Measurements from ENCODE around the gene MAP7D1. TPM values are rescaled to one million over a fixed set of nuclear protein-coding genes. Genes with fewer than 3 reads are reported as not detected.

Gene MAP7D1
- total and polyA plus RNA-seq, 2 of the 13 experiments (the other 11 are each of a cell fraction or from before 2014, with no cell fraction given) = 5.6 to 7.2 TPM

DNA sequence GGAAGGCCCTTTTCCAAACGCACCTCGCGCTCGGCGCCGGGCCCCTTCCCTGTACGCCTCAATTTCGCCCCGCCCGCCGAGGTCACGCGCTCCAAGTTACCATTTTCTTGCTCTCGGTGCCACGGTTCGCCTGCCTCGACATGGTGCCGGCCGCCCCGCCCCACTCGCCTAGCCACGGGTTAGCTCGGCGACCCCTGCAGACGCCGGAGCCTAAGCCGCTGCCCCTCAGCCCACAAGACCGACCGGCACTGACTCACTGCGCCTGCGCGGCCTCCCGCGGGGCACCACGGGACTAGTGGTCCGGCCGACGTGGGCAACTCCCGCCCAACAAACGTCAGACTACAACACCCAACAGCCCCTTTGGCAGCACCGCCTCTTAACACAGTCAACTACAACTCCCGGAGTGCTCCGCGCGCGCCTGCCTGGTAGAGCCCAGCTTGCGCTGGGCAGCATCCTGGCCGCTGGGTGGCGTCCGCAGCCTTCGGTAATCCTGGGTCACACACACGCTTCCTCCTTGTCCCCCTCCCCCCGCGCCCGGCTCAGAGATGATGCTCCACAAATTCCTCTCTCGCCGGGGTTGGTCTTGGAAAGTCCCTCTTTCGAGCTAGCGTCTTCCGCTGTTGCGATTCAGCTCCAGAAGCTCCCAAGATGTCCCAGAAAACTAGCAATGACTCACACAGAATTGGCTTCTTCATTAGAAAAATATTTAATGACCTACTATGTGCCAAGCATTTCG lies 6.6 kb upstream of the MAP7D1 start, which contains the start of gene TRAPPC3 (continued):
- TF ChIP-seq, protein P1, sequence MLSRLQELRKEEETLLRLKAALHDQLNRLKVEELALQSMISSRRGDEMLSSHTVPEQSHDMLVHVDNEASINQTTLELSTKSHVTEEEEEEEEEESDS (CRISPR knock-in tag; IDR thresholded peaks at IDR 0.05; ENCODE audit: borderline replicate concordance) = no peak
- TF ChIP-seq ZNF780A (CRISPR knock-in tag; IDR thresholded peaks at IDR 0.05) = no peak
- TF ChIP-seq EED (CRISPR knock-in tag; IDR thresholded peaks at IDR 0.05) = no peak
- TF ChIP-seq ZNF207 (IDR thresholded peaks at IDR 0.05; ENCODE audit: borderline replicate concordance) = no peak
- TF ChIP-seq, protein P2, sequence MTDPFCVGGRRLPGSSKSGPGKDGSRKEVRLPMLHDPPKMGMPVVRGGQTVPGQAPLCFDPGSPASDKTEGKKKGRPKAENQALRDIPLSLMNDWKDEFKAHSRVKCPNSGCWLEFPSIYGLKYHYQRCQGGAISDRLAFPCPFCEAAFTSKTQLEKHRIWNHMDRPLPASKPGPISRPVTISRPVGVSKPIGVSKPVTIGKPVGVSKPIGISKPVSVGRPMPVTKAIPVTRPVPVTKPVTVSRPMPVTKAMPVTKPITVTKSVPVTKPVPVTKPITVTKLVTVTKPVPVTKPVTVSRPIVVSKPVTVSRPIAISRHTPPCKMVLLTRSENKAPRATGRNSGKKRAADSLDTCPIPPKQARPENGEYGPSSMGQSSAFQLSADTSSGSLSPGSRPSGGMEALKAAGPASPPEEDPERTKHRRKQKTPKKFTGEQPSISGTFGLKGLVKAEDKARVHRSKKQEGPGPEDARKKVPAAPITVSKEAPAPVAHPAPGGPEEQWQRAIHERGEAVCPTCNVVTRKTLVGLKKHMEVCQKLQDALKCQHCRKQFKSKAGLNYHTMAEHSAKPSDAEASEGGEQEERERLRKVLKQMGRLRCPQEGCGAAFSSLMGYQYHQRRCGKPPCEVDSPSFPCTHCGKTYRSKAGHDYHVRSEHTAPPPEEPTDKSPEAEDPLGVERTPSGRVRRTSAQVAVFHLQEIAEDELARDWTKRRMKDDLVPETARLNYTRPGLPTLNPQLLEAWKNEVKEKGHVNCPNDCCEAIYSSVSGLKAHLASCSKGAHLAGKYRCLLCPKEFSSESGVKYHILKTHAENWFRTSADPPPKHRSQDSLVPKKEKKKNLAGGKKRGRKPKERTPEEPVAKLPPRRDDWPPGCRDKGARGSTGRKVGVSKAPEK (CRISPR knock-in tag; IDR thresholded peaks at IDR 0.05; ENCODE audit: borderline replicate concordance) = no peak
- 0 out of 2 replicates have a peak, but pooled peaks have one; percentile 36 for TF ChIP-seq ZSCAN9 (CRISPR knock-in tag; IDR thresholded peaks at IDR 0.05; ENCODE audit: borderline replicate concordance)
- no peak; the same call in 1 of the 2 replicates for TF ChIP-seq BRCA1 (CRISPR knock-in tag; IDR thresholded peaks at IDR 0.05)
- TF ChIP-seq, protein P3, sequence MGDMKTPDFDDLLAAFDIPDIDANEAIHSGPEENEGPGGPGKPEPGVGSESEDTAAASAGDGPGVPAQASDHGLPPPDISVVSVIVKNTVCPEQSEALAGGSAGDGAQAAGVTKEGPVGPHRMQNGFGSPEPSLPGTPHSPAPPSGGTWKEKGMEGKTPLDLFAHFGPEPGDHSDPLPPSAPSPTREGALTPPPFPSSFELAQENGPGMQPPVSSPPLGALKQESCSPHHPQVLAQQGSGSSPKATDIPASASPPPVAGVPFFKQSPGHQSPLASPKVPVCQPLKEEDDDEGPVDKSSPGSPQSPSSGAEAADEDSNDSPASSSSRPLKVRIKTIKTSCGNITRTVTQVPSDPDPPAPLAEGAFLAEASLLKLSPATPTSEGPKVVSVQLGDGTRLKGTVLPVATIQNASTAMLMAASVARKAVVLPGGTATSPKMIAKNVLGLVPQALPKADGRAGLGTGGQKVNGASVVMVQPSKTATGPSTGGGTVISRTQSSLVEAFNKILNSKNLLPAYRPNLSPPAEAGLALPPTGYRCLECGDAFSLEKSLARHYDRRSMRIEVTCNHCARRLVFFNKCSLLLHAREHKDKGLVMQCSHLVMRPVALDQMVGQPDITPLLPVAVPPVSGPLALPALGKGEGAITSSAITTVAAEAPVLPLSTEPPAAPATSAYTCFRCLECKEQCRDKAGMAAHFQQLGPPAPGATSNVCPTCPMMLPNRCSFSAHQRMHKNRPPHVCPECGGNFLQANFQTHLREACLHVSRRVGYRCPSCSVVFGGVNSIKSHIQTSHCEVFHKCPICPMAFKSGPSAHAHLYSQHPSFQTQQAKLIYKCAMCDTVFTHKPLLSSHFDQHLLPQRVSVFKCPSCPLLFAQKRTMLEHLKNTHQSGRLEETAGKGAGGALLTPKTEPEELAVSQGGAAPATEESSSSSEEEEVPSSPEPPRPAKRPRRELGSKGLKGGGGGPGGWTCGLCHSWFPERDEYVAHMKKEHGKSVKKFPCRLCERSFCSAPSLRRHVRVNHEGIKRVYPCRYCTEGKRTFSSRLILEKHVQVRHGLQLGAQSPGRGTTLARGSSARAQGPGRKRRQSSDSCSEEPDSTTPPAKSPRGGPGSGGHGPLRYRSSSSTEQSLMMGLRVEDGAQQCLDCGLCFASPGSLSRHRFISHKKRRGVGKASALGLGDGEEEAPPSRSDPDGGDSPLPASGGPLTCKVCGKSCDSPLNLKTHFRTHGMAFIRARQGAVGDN (CRISPR knock-in tag; IDR thresholded peaks at IDR 0.05) = peak; percentile 89
- no peak for TF ChIP-seq MAFG (CRISPR knock-in tag; IDR thresholded peaks at IDR 0.05)
- TF ChIP-seq MLLT10 (CRISPR knock-in tag; IDR thresholded peaks at IDR 0.05) = no peak
- no peak for TF ChIP-seq ZNF660 (CRISPR knock-in tag; IDR thresholded peaks at IDR 0.05; ENCODE audit: borderline replicate concordance, low read depth)
- no peak for TF ChIP-seq ZFAT (CRISPR knock-in tag; conservative IDR thresholded peaks at IDR 0.05)
- TF ChIP-seq BHLHE40 (IDR thresholded peaks at IDR 0.05; ENCODE audit: low read length) = no peak
- TF ChIP-seq FOSL1 (CRISPR knock-in tag; IDR thresholded peaks at IDR 0.05; ENCODE audit: borderline replicate concordance) = no peak
- no peak for TF ChIP-seq REXO4 (CRISPR knock-in tag; IDR thresholded peaks at IDR 0.05; ENCODE audit: borderline replicate concordance)
- TF ChIP-seq CCDC6 (CRISPR knock-in tag; IDR thresholded peaks at IDR 0.05) = no peak; the same call in 1 of the 2 replicates
- TF ChIP-seq, protein P4, sequence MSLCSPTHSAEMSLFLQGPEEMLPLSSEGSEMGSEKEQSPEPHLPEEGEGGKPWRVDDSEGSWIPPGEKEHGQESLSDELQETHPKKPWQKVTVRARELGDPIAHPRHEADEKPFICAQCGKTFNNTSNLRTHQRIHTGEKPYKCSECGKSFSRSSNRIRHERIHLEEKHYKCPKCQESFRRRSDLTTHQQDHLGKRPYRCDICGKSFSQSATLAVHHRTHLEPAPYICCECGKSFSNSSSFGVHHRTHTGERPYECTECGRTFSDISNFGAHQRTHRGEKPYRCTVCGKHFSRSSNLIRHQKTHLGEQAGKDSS (CRISPR knock-in tag; IDR thresholded peaks at IDR 0.05; ENCODE audit: borderline replicate concordance, low read depth) = peak; percentile 94; the same call in 1 of the 2 replicates
- no peak; the same call in 1 of the 2 replicates for TF ChIP-seq ZNF703 (CRISPR knock-in tag; IDR thresholded peaks at IDR 0.05; ENCODE audit: borderline replicate concordance)
- TF ChIP-seq, protein P5, sequence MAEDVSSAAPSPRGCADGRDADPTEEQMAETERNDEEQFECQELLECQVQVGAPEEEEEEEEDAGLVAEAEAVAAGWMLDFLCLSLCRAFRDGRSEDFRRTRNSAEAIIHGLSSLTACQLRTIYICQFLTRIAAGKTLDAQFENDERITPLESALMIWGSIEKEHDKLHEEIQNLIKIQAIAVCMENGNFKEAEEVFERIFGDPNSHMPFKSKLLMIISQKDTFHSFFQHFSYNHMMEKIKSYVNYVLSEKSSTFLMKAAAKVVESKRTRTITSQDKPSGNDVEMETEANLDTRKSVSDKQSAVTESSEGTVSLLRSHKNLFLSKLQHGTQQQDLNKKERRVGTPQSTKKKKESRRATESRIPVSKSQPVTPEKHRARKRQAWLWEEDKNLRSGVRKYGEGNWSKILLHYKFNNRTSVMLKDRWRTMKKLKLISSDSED (CRISPR knock-in tag; IDR thresholded peaks at IDR 0.05) = no peak
